Endothelial cell of umbilical vein (primary cell): ENCODE data around the gene ADAM22. TPM values are rescaled to one million over a fixed set of nuclear protein-coding genes. Genes with fewer than 3 reads are reported as not detected.
"Not testable (repeated sequence)": the region's sequence is repeated elsewhere in the genome, so short reads cannot be mapped to it uniquely, and the experiment has no call there.

Source experiments
- BruUV-seq: library from RNA; stranded (reverse); fragments of 400-500 nt; replicated peaks from 2 replicates; lab custom pipeline; 2021; lab: Mats Ljungman, UMichigan
- CTCF ChIA-PET: fragments of 300-600, 350-600 bp; sonication (Branson Sonifier 250); formaldehyde crosslinking; loops from one replicate; lab custom pipeline; 2021; ENCODE audit warnings: antibody characterized with exemption, inconsistent platforms; lab: Charles Lee
- POLR2A ChIA-PET: fragments of 300-600, 350-600 bp; sonication (Branson Sonifier 250); formaldehyde crosslinking; loops from one replicate; lab custom pipeline; 2021; ENCODE audit warnings: antibody characterized with exemption, inconsistent platforms; lab: Charles Lee
- DNase-seq: peaks from one replicate; pipeline ENCODE4 v3.0.0-alpha.2; 2011; ENCODE audit warnings: low read depth, low spot score
- FAIRE-seq: peaks from 2 replicates; lab custom pipeline; 2011; peaks lifted over from hg19 to GRCh38; lab: Jason Lieb, UNC
- H2AFZ ChIP-seq: 2 replicates; pipeline ENCODE4 v1.6.0; 2012; ENCODE audit warnings: low read depth, low read length, control low read depth, inconsistent platforms
- H3K27ac ChIP-seq: 2 replicates; pipeline ENCODE4 v1.5.1; 2011; ENCODE audit warnings: low read depth, mild to moderate bottlenecking, control low read depth, low read length, moderate library complexity; ENCODE audit not compliant: insufficient read depth
- H3K27me3 ChIP-seq, 2 experiments: 2 replicates each; pipeline versions ENCODE4 v1.6.0 to v1.6.1; 2011; ENCODE audit warnings: low read length in 2 of 2, mixed read lengths in 1 of 2; ENCODE audit not compliant: control insufficient read depth in 2 of 2, insufficient read depth in 2 of 2
- H3K36me3 ChIP-seq, 2 experiments: 2 replicates in 1 of 2; 3 replicates in 1 of 2; pipeline ENCODE4 v1.5.1; 2011; ENCODE audit warnings: low read length in 2 of 2, mild to moderate bottlenecking in 1 of 2, moderate library complexity in 1 of 2; ENCODE audit not compliant: control insufficient read depth in 2 of 2, insufficient read depth in 2 of 2; ENCODE audit errors: extremely low read depth in 1 of 2
- H3K4me1 ChIP-seq: 3 replicates; pipeline ENCODE4 v1.5.1; 2011; ENCODE audit warnings: mild to moderate bottlenecking, low read length; ENCODE audit not compliant: control insufficient read depth, insufficient read depth; ENCODE audit errors: extremely low read depth
- H3K4me2 ChIP-seq: 2 replicates; pipeline ENCODE4 v1.6.1; 2011; ENCODE audit warnings: low read length, control low read depth, mixed read lengths; ENCODE audit not compliant: insufficient read depth
- H3K4me3 ChIP-seq, 3 experiments: fragments of 200-600 bp in 1 of 3; sonication (generic), shearing (Covaris generic) in 1 of 3; replicated peaks in 1 of 3; 2 replicates each; pipeline ENCODE4 v1.5.1; 2011 to 2016; ENCODE audit warnings: control low read depth in 3 of 3, low read length in 3 of 3, mild to moderate bottlenecking in 2 of 3, inconsistent platforms in 1 of 3, low read depth in 1 of 3, moderate library complexity in 1 of 3; ENCODE audit not compliant: insufficient read depth in 1 of 3
- H3K79me2 ChIP-seq: 2 replicates; pipeline ENCODE4 v1.6.0; 2012; ENCODE audit warnings: low read length, inconsistent platforms; ENCODE audit not compliant: control insufficient read depth, insufficient read depth
- H3K9ac ChIP-seq: replicated peaks from 2 replicates; pipeline ENCODE3; 2011; ENCODE audit warnings: low read length, control low read depth; ENCODE audit not compliant: insufficient read depth; ENCODE audit errors: extremely low read depth
- H3K9me1 ChIP-seq: replicated peaks from 3 replicates; pipeline ENCODE4 v1.6.0; 2011; ENCODE audit warnings: mild to moderate bottlenecking, low read length; ENCODE audit not compliant: control insufficient read depth, insufficient read depth; ENCODE audit errors: extremely low read depth
- H3K9me3 ChIP-seq: replicated peaks from 2 replicates; pipeline ENCODE4 v1.5.1; 2012; ENCODE audit warnings: low read length, inconsistent platforms; ENCODE audit not compliant: control insufficient read depth, insufficient read depth
- H4K20me1 ChIP-seq: replicated peaks from 2 replicates; pipeline ENCODE3; 2011; ENCODE audit warnings: mild to moderate bottlenecking, low read length; ENCODE audit not compliant: control insufficient read depth, insufficient read depth; ENCODE audit errors: extremely low read depth
- CTCF ChIP-seq, 2 donors: IDR thresholded peaks; 1 replicate in 1 of 2; 2 replicates in 1 of 2; pipeline ENCODE4 v1.5.1; 2011; ENCODE audit warnings: low read length in 2 of 2, mild to moderate bottlenecking in 2 of 2, moderate library complexity in 2 of 2, control low read depth in 1 of 2, inconsistent platforms in 1 of 2, low read depth in 1 of 2; ENCODE audit not compliant: insufficient read depth in 1 of 2; ENCODE audit errors: extremely low read depth in 1 of 2
- EZH2 ChIP-seq: IDR thresholded peaks from 2 replicates; pipeline ENCODE4 v1.6.1; 2012; ENCODE audit warnings: borderline replicate concordance, low read depth, mild to moderate bottlenecking, moderate library complexity, low read length, inconsistent platforms; ENCODE audit not compliant: severe bottlenecking
- FOS ChIP-seq: IDR thresholded peaks from 2 replicates; pipeline ENCODE4 v1.6.1; 2011; ENCODE audit warnings: mild to moderate bottlenecking, low read length, moderate library complexity, borderline replicate concordance; ENCODE audit not compliant: insufficient read depth
- GATA2 ChIP-seq: IDR thresholded peaks from 2 replicates; pipeline ENCODE4 v1.7.0; 2011; ENCODE audit warnings: low read depth, mild to moderate bottlenecking, moderate library complexity, mixed read lengths, low read length; ENCODE audit not compliant: insufficient read length, insufficient read depth
- JUN ChIP-seq: IDR thresholded peaks from 2 replicates; pipeline ENCODE4 v1.6.1; 2011; ENCODE audit warnings: borderline replicate concordance, low read depth; ENCODE audit not compliant: insufficient read length, insufficient read depth
- MAX ChIP-seq: IDR thresholded peaks from 2 replicates; pipeline ENCODE4 v1.6.1; 2011; ENCODE audit not compliant: insufficient read depth, insufficient read length
- MYC ChIP-seq: IDR thresholded peaks from one replicate; pipeline ENCODE4 v1.6.1; 2011; ENCODE audit warnings: mild to moderate bottlenecking, low read depth, low read length
- POLR2A ChIP-seq: IDR thresholded peaks from 2 replicates; pipeline ENCODE4 v1.6.1; 2012; ENCODE audit warnings: low read depth, mild to moderate bottlenecking, control low read depth, low read length
- POLR2AphosphoS5 ChIP-seq: IDR thresholded peaks from 2 replicates; pipeline ENCODE4 v1.6.1; 2012; ENCODE audit warnings: low read depth, mild to moderate bottlenecking, control low read depth, low read length, moderate library complexity; ENCODE audit not compliant: insufficient read depth
- dilution Hi-C: fragments of 300-500 bp; cut with MboI; formaldehyde crosslinking; loops from one replicate; pipeline ENCODE4 v1.15.0; 2019; ENCODE audit warnings: low sequenced_read_pairs; ENCODE audit not compliant: extremely low pct_ligation_motif_present
- intact Hi-C: fragments of 100-400 bp; cut with micrococcal nuclease; formaldehyde crosslinking; loops from one replicate; pipeline ENCODE4 v1.10.0; 2022
- polyA plus RNA-seq, 4 experiments: library from polyadenylated mRNA; depleted of rRNA in 3 of 4; stranded (reverse) in 3 of 4; unstranded in 1 of 4; fragments of >200 nt; gene quantifications; 2 replicates each; pipeline versions ENCODE4 v1.2.1 to v1.2.3, GENCODE V29; 2011 to 2012; ENCODE audit warnings: missing spikeins in 1 of 4
- total RNA-seq: library from RNA; stranded (reverse); gene quantifications from 2 replicates; pipeline ENCODE4 v1.2.3, GENCODE V29; 2021

The ADAM22 gene
- total and polyA plus RNA-seq, 2 donors (not counting 3 experiments of a cell fraction or from before 2014, with no cell fraction given) = 0.33 to 0.53 TPM

GRCh38 chr7:87920578-87920977, 13.5 kb upstream of the ADAM22 start:
- Histone ChIP-seq H3K4me2 (no peak overlapping the region), H3K9me1 (no peaks in the 10 kb centered on the region), H3K4me1 (no peaks in the 10 kb centered on the region), H3K79me2 (no peaks in the 10 kb centered on the region), H4K20me1 (no peaks in the 10 kb centered on the region), H3K27ac (no peak overlapping the region), H2AFZ (no peak overlapping the region), H3K27me3 (no peaks in the 10 kb centered on the region), H3K36me3 (no peaks in the 10 kb centered on the region), H3K4me3 (no peak overlapping the region), H3K9me3 (no peaks in the 10 kb centered on the region), H3K9ac (no peak overlapping the region)
- no peak for TF ChIP-seq MYC
- no peak for TF ChIP-seq FOS
- no peak for TF ChIP-seq POLR2AphosphoS5
- no peak for TF ChIP-seq MAX
- no peak for TF ChIP-seq GATA2
- TF ChIP-seq EZH2 = no peak
- no peak for TF ChIP-seq POLR2A
- TF ChIP-seq CTCF (IDR thresholded peaks at IDR 0.05; ENCODE audit: extremely low read depth in 1 of 2, insufficient read depth in 1 of 2, low read depth in 1 of 2, low read length in 2 of 2) = no peak
- no peak for TF ChIP-seq JUN
- dilution Hi-C loops (no loop called here), intact Hi-C loops (no loop called here)
- ChIA-PET POLR2A (no interaction called here), CTCF (interaction anchor here (1.2 to 2.4 kb wide), 4 partner anchors 9 to 192 kb away, joined by 4 to 10 read pairs (median 4); partner anchors contain the start of gene ADAM22)
- no TSS peak for BruUV-seq
- no peak for DNase-seq
- FAIRE-seq = no peak

- H3K27me3 ChIP-seq, H3K4me2 ChIP-seq, H3K4me1 ChIP-seq, CTCF ChIA-PET, POLR2A ChIA-PET, H3K9me1 ChIP-seq, H3K4me3 ChIP-seq, H3K9ac ChIP-seq, H3K9me3 ChIP-seq, H4K20me1 ChIP-seq, FAIRE-seq, dilution Hi-C loops, H3K36me3 ChIP-seq, H3K79me2 ChIP-seq, intact Hi-C loops, DNase-seq, BruUV-seq, H3K27ac ChIP-seq, H2AFZ ChIP-seq: not testable (repeated sequence)
Measured at GRCh38 chr7:87922759-87923395, 11.2 kb upstream of the ADAM22 start.
